Chondrocyte (in vitro differentiated cells): Measurements from ENCODE around the gene STPG2. TPM values are rescaled to one million over a fixed set of nuclear protein-coding genes. Genes with fewer than 3 reads are reported as not detected.

Experiments
- DNase-seq: peaks from one replicate; pipeline ENCODE4 v3.0.0; 2021; ENCODE audit warnings: mixed read lengths, low spot score
- H3K27ac Mint-ChIP-seq: one replicate; pipeline ENCODE4 v1.8.0; 2021; ENCODE audit warnings: mild to moderate bottlenecking, moderate library complexity, mixed read lengths; ENCODE audit not compliant: unreplicated experiment
- H3K27me3 Mint-ChIP-seq: 2 replicates; pipeline ENCODE4 v1.8.0; 2021; ENCODE audit warnings: low read depth, mixed read lengths
- H3K36me3 Mint-ChIP-seq: 2 replicates; pipeline ENCODE4 v1.8.0; 2021; ENCODE audit warnings: low read depth, mixed read lengths
- H3K4me1 Mint-ChIP-seq: 2 replicates; pipeline ENCODE4 v1.8.0; 2021; ENCODE audit warnings: low read depth, mild to moderate bottlenecking, mixed read lengths
- H3K4me3 Mint-ChIP-seq: one replicate; pipeline ENCODE4 v1.8.0; 2021; ENCODE audit warnings: mild to moderate bottlenecking, moderate library complexity, mixed read lengths; ENCODE audit not compliant: unreplicated experiment
- H3K9me3 Mint-ChIP-seq: 2 replicates; pipeline ENCODE4 v1.8.0; 2021; ENCODE audit warnings: low read depth, mixed read lengths
- CTCF ChIP-seq: fragments of 200-600 bp; sonication (generic); IDR thresholded peaks from 2 replicates; pipeline ENCODE4 v1.5.0; 2021; ENCODE audit warnings: antibody characterized with exemption, mild to moderate bottlenecking, moderate library complexity
- total RNA-seq: library from RNA; stranded (reverse); gene quantifications from 3 replicates; pipeline ENCODE4 v1.2.1, GENCODE V29; 2021

Gene STPG2
- total RNA-seq, 1 donor from 2014 or later = 0.12 TPM

GRCh38 chr4:97762115-97762512 is 381.2 kb downstream of the STPG2 start:
- no peak for DNase-seq
- Mint-ChIP-seq H3K4me3 (no peak overlapping the region), H3K36me3 (no peaks in the 10 kb centered on the region), H3K9me3 (no peaks in the 10 kb centered on the region), H3K27me3 (no peaks in the 10 kb centered on the region), H3K4me1 (no peaks in the 10 kb centered on the region), H3K27ac (no peak overlapping the region)
- no peak for TF ChIP-seq CTCF

- no peaks in the 10 kb centered on the region for H3K9me3 Mint-ChIP-seq
- TF ChIP-seq CTCF = no peak
- H3K27me3 Mint-ChIP-seq = no peaks in the 10 kb centered on the region
- no peaks in the 10 kb centered on the region for H3K36me3 Mint-ChIP-seq
- no peak overlapping the region for H3K4me3 Mint-ChIP-seq
- H3K4me1 Mint-ChIP-seq = no peaks in the 10 kb centered on the region
- no peak overlapping the region for H3K27ac Mint-ChIP-seq
- DNase-seq = no peak
Observed at GRCh38 chr4:97761445-97762114, 381.7 kb downstream of the STPG2 start.

- Mint-ChIP-seq H3K27me3 (no peaks in the 10 kb centered on the region), H3K36me3 (no peaks in the 10 kb centered on the region), H3K27ac (no peak overlapping the region), H3K4me1 (no peaks in the 10 kb centered on the region), H3K4me3 (no peak overlapping the region), H3K9me3 (no peaks in the 10 kb centered on the region)
- TF ChIP-seq CTCF = no peak
- DNase-seq = no peak
Observed at GRCh38 chr4:97759785-97760184, 383.5 kb downstream of the STPG2 start.

GRCh38 chr4:97752599-97752998 is 390.7 kb downstream of the STPG2 start:
- H3K27ac Mint-ChIP-seq = no peak overlapping the region
- no peaks in the 10 kb centered on the region for H3K4me1 Mint-ChIP-seq
- peaks cover 14% of the 10 kb centered on the region for H3K27me3 Mint-ChIP-seq
- H3K36me3 Mint-ChIP-seq = no peaks in the 10 kb centered on the region
- no peak for TF ChIP-seq CTCF
- DNase-seq = no peak
- no peak overlapping the region for H3K4me3 Mint-ChIP-seq
- H3K9me3 Mint-ChIP-seq = no peaks in the 10 kb centered on the region

- Mint-ChIP-seq H3K4me1 (no peaks in the 10 kb centered on the region), H3K36me3 (no peaks in the 10 kb centered on the region)
Observed at GRCh38 chr4:97747945-97748344, 395.3 kb downstream of the STPG2 start.

More at GRCh38 chr4:97747945-97748344, 395.3 kb downstream of the STPG2 start:
- no peak for TF ChIP-seq CTCF
- no peak for DNase-seq
- Mint-ChIP-seq H3K27ac (no peak overlapping the region), H3K27me3 (peaks cover 10% of the 10 kb centered on the region), H3K9me3 (no peaks in the 10 kb centered on the region), H3K4me3 (no peak overlapping the region)
